Esophagus squamous epithelium (tissue), 5 donors: ENCODE results near the gene SLC25A19. TPM values are rescaled to one million over a fixed set of nuclear protein-coding genes. Genes with fewer than 3 reads are reported as not detected.

Experiments
- DNase-seq: peaks from one replicate; lab custom pipeline; 2025; lab: John Stamatoyannopoulos, UW
- H3K27ac ChIP-seq, 4 donors: fragments of 200-600 bp; sonication (generic); one replicate each; pipeline ENCODE4 v1.5.1; 2016 to 2019; ENCODE audit warnings: mild to moderate bottlenecking in 1 of 4
- H3K27me3 ChIP-seq, 4 donors: fragments of 200-600 bp; sonication (generic); 1 replicate in 3 of 4; 2 replicates in 1 of 4; pipeline versions ENCODE4 v1.5.1 to v1.6.0; 2017 to 2021; ENCODE audit warnings: antibody characterized with exemption in 1 of 4
- H3K36me3 ChIP-seq, 3 donors: fragments of 200-600 bp; sonication (generic); one replicate each; pipeline ENCODE4 v1.5.1; 2016 to 2019
- H3K4me1 ChIP-seq, 3 donors: fragments of 200-600 bp; sonication (generic); one replicate each; pipeline ENCODE4 v1.5.1; 2017 to 2019
- H3K4me3 ChIP-seq, 4 donors: fragments of 200-600 bp; sonication (generic); 1 replicate in 3 of 4; 2 replicates in 1 of 4; pipeline ENCODE4 v1.5.1; 2016 to 2019; ENCODE audit warnings: mild to moderate bottlenecking in 2 of 4, moderate library complexity in 1 of 4
- H3K9me3 ChIP-seq, 3 donors: fragments of 200-600 bp; sonication (generic); one replicate each; pipeline ENCODE4 v1.5.1; 2016 to 2019
- CTCF ChIP-seq, 6 experiments: fragments of 450-650 bp in 4 of 6; fragments of 200-600 bp in 2 of 6; sonication (generic) in 2 of 6; IDR thresholded peaks; one replicate each; pipeline ENCODE4 v1.5.1; 2016 to 2019; ENCODE audit warnings: antibody characterized with exemption in 6 of 6, mild to moderate bottlenecking in 4 of 6, moderate library complexity in 4 of 6
- POLR2A ChIP-seq, 4 donors: fragments of 450-650 bp; IDR thresholded peaks; one replicate each; pipeline ENCODE4 v1.6.1; 2017; ENCODE audit warnings: antibody characterized with exemption in 4 of 4, mild to moderate bottlenecking in 4 of 4, moderate library complexity in 3 of 4
- WGBS, 2 donors: methylation state at CpG; one replicate each; pipeline ENCODE4 v1.1.5; 2018; 5-methylcytosine and 5-hydroxymethylcytosine counted together
- intact Hi-C: fragments of 100-400 bp; cut with DNase I; formaldehyde crosslinking; loops from one replicate; pipeline ENCODE4 v1.15.0; 2022
- total RNA-seq, 4 donors: library from RNA; depleted of rRNA; stranded (reverse); fragments of >200 nt; gene quantifications; one replicate each; pipeline ENCODE4 v1.1.0, GENCODE V29; 2016
- donor health status: DM: yes; HTN: yes; CAD: no.

Gene SLC25A19
- total RNA-seq, 4 donors from 2014 or later, result 9.2 to 15.2 (median 11.2) TPM

GRCh38 chr17:75289832-75290337 lies 652 bp upstream of the SLC25A19 start:
- no peak for DNase-seq

GRCh38 chr17:75288770-75289114 lies 491 bp downstream of the SLC25A19 start:
- Histone ChIP-seq H3K4me1 (peaks cover 0 to 23% (median 3%) of the 10 kb centered on the region in 3 donors), H3K9me3 (no peaks in the 10 kb centered on the region), H3K27ac (peak overlapping the region; percentile 82 to 95 (median 89)), H3K27me3 (no peaks in the 10 kb centered on the region), H3K4me3 (peak overlapping the region; percentile 60 to 83 (median 74)), H3K36me3 (peaks cover 0 to 23% (median 6%) of the 10 kb centered on the region in 3 donors)
- intact Hi-C loops, result no loop called here
- 0 to 1% methylated on average over 9 to 14 of the region's 14 CpGs for WGBS, 2 donors
- DNase-seq, result no peak
- TF ChIP-seq CTCF (IDR thresholded peaks at IDR 0.05) (no peak), POLR2A (IDR thresholded peaks at IDR 0.05) (no peak)

More at GRCh38 chr17:75289832-75290337, 652 bp upstream of the SLC25A19 start:
- intact Hi-C loops, result no loop called here
- no peak for TF ChIP-seq POLR2A (IDR thresholded peaks at IDR 0.05)
- TF ChIP-seq CTCF (IDR thresholded peaks at IDR 0.05), result peak in 1 of 6 experiments; percentile 17
- H3K4me3 ChIP-seq, result peak overlapping the region; percentile 60 to 83 (median 74)
- H3K9me3 ChIP-seq, result no peaks in the 10 kb centered on the region
- H3K4me1 ChIP-seq, result peaks cover 0 to 23% (median 3%) of the 10 kb centered on the region in 3 donors
- H3K27me3 ChIP-seq, result no peaks in the 10 kb centered on the region
- WGBS, 2 donors, result 0 to 1% methylated on average over 26 of the region's 26 CpGs
- H3K36me3 ChIP-seq, result peaks cover 0 to 15% (median 6%) of the 10 kb centered on the region in 3 donors
- H3K27ac ChIP-seq, result peak overlapping the region; percentile 82 to 95 (median 95)

- no peak for DNase-seq
- H3K9me3 ChIP-seq, result no peaks in the 10 kb centered on the region
- WGBS, 2 donors, result 20 to 31% methylated on average over 2 of the region's 2 CpGs
- no peaks in the 10 kb centered on the region for H3K27me3 ChIP-seq
- H3K27ac ChIP-seq, result peak overlapping the region in 2 of 4 donors; percentile 95
- H3K4me3 ChIP-seq, result peak overlapping the region; percentile 60 to 83 (median 74)
- peaks cover 0 to 23% (median 3%) of the 10 kb centered on the region in 3 donors for H3K4me1 ChIP-seq
- intact Hi-C loops, result no loop called here
- TF ChIP-seq POLR2A (IDR thresholded peaks at IDR 0.05) (no peak), CTCF (IDR thresholded peaks at IDR 0.05) (no peak)
- peaks cover 0 to 27% (median 6%) of the 10 kb centered on the region in 3 donors for H3K36me3 ChIP-seq
Measured at GRCh38 chr17:75288359-75288758, 874 bp downstream of the SLC25A19 start.

- 77 to 78% methylated on average over 9 of the region's 9 CpGs for WGBS, 2 donors
Measured at GRCh38 chr17:75287221-75287620, 2.0 kb downstream of the SLC25A19 start.

More at GRCh38 chr17:75287221-75287620, 2.0 kb downstream of the SLC25A19 start:
- Histone ChIP-seq H3K36me3 (peaks cover 0 to 38% (median 6%) of the 10 kb centered on the region in 3 donors), H3K4me3 (no peak overlapping the region), H3K27me3 (no peaks in the 10 kb centered on the region), H3K4me1 (peaks cover 0 to 23% (median 3%) of the 10 kb centered on the region in 3 donors), H3K9me3 (no peaks in the 10 kb centered on the region), H3K27ac (no peak overlapping the region)
- TF ChIP-seq POLR2A (IDR thresholded peaks at IDR 0.05) (no peak), CTCF (IDR thresholded peaks at IDR 0.05) (no peak)
- no peak for DNase-seq
- intact Hi-C loops, result no loop called here
